ENCODE measurements around the gene CEP152. TPM values are rescaled to one million over a fixed set of nuclear protein-coding genes. Genes with fewer than 3 reads are reported as not detected.

Gene CEP152
- total and polyA plus RNA-seq, 2 experiments from 2014 or later = 14.6 to 30.5 TPM

DNA sequence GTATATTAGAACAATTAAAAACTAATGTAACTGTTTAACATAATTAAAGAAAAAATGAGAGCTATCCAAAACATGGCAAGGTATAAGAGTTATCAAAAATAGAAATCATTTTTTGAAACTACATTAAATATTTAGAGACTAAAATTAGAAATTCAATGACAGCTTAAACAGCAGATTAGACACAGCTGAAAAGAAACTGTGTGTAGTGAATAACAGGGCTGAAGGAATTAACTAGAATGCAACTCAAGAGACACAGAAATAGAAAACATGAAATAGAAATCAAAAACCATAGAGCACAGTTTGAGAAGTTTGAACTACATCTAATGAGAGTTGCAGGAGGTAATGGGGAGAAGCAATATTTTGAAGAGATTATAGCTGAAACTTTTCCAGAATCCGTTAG is 105.5 kb downstream of the CEP152 start (continued):
- TF ChIP-seq, protein P1, sequence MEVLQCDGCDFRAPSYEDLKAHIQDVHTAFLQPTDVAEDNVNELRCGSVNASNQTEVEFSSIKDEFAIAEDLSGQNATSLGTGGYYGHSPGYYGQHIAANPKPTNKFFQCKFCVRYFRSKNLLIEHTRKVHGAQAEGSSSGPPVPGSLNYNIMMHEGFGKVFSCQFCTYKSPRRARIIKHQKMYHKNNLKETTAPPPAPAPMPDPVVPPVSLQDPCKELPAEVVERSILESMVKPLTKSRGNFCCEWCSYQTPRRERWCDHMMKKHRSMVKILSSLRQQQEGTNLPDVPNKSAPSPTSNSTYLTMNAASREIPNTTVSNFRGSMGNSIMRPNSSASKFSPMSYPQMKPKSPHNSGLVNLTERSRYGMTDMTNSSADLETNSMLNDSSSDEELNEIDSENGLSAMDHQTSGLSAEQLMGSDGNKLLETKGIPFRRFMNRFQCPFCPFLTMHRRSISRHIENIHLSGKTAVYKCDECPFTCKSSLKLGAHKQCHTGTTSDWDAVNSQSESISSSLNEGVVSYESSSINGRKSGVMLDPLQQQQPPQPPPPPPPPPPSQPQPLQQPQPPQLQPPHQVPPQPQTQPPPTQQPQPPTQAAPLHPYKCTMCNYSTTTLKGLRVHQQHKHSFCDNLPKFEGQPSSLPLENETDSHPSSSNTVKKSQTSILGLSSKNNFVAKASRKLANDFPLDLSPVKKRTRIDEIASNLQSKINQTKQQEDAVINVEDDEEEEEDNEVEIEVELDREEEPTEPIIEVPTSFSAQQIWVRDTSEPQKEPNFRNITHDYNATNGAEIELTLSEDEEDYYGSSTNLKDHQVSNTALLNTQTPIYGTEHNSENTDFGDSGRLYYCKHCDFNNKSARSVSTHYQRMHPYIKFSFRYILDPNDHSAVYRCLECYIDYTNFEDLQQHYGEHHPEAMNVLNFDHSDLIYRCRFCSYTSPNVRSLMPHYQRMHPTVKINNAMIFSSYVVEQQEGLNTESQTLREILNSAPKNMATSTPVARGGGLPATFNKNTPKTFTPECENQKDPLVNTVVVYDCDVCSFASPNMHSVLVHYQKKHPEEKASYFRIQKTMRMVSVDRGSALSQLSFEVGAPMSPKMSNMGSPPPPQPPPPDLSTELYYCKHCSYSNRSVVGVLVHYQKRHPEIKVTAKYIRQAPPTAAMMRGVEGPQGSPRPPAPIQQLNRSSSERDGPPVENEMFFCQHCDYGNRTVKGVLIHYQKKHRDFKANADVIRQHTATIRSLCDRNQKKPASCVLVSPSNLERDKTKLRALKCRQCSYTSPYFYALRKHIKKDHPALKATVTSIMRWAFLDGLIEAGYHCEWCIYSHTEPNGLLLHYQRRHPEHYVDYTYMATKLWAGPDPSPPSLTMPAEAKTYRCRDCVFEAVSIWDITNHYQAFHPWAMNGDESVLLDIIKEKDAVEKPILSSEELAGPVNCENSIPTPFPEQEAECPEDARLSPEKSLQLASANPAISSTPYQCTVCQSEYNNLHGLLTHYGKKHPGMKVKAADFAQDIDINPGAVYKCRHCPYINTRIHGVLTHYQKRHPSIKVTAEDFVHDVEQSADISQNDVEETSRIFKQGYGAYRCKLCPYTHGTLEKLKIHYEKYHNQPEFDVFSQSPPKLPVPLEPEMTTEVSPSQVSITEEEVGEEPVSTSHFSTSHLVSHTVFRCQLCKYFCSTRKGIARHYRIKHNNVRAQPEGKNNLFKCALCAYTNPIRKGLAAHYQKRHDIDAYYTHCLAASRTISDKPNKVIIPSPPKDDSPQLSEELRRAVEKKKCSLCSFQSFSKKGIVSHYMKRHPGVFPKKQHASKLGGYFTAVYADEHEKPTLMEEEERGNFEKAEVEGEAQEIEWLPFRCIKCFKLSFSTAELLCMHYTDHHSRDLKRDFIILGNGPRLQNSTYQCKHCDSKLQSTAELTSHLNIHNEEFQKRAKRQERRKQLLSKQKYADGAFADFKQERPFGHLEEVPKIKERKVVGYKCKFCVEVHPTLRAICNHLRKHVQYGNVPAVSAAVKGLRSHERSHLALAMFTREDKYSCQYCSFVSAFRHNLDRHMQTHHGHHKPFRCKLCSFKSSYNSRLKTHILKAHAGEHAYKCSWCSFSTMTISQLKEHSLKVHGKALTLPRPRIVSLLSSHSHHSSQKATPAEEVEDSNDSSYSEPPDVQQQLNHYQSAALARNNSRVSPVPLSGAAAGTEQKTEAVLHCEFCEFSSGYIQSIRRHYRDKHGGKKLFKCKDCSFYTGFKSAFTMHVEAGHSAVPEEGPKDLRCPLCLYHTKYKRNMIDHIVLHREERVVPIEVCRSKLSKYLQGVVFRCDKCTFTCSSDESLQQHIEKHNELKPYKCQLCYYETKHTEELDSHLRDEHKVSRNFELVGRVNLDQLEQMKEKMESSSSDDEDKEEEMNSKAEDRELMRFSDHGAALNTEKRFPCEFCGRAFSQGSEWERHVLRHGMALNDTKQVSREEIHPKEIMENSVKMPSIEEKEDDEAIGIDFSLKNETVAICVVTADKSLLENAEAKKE (CRISPR knock-in tag; IDR thresholded peaks at IDR 0.05) = no peak
- no peak for TF ChIP-seq EZH2 (IDR thresholded peaks at IDR 0.05; ENCODE audit: low read depth, unreplicated experiment)
- TF ChIP-seq ZNF114 (CRISPR knock-in tag; IDR thresholded peaks at IDR 0.05) = no peak
- TF ChIP-seq, protein P2, sequence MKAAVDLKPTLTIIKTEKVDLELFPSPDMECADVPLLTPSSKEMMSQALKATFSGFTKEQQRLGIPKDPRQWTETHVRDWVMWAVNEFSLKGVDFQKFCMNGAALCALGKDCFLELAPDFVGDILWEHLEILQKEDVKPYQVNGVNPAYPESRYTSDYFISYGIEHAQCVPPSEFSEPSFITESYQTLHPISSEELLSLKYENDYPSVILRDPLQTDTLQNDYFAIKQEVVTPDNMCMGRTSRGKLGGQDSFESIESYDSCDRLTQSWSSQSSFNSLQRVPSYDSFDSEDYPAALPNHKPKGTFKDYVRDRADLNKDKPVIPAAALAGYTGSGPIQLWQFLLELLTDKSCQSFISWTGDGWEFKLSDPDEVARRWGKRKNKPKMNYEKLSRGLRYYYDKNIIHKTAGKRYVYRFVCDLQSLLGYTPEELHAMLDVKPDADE (IDR thresholded peaks at IDR 0.05) = no peak
- no peak for TF ChIP-seq POLR2AphosphoS5 (IDR thresholded peaks at IDR 0.05; ENCODE audit: low read depth)
- no peak for TF ChIP-seq EZH2phosphoT487 (IDR thresholded peaks at IDR 0.05; ENCODE audit: unreplicated experiment)

DNA sequence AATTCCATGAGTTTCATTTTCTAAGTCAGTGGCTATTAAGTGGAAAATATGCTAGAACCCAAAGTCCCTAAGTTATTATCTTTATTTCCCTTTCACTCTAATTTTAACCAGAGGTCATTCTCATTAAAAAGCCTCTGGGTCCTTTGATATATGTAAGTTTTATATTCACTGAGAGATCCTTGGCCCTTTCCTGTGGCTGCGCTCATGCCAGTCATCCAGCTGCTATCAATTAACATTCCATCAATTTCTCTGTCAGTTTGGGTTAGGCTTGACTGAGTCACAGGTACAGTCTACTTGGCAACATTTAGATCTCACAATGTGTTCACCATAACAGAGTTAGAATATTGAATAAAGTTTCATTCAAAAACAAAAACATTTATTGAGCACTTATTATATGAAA is 107.3 kb downstream of the CEP152 start:
- Histone ChIP-seq H4K20me1 (replicated peaks; ENCODE audit: insufficient read depth) (no peaks in the 10 kb centered on the region), H3K9me2 (ENCODE audit: insufficient read depth) (no peaks in the 10 kb centered on the region), H3K4me3 (no peak overlapping the region), H3K79me2 (replicated peaks; ENCODE audit: insufficient read depth) (no peaks in the 10 kb centered on the region), H3F3A (replicated peaks; ENCODE audit: low read depth) (no peaks in the 10 kb centered on the region), H2AFZ (no peak overlapping the region), H3K4me1 (ENCODE audit: insufficient read depth) (no peaks in the 10 kb centered on the region), H3K36me3 (ENCODE audit: insufficient read depth) (peaks cover 7% of the 10 kb centered on the region; the same call in 1 of the 2 replicates), H3K4me2 (no peak overlapping the region), H3K27ac (ENCODE audit: low read depth) (no peak overlapping the region), H3K27me3 (ENCODE audit: insufficient read depth) (no peaks in the 10 kb centered on the region)
- H3K27me3 Mint-ChIP-seq (ENCODE audit: insufficient read depth, low read depth, poor library complexity) = no peaks in the 10 kb centered on the region
- ATAC-seq (no peak), DNase-seq (ENCODE audit: low spot score) (no peak)
- no peak overlapping the region for H3K27ac Mint-ChIP-seq
- H3K4me1 Mint-ChIP-seq = peaks cover 2% of the 10 kb centered on the region; the same call in 1 of the 3 replicates
- H3K4me3 Mint-ChIP-seq = no peak overlapping the region
- H3K9me3 Mint-ChIP-seq = peaks cover 17% of the 10 kb centered on the region; the same call in 2 of the 3 replicates
- H3K36me3 Mint-ChIP-seq (ENCODE audit: low read depth) = no peaks in the 10 kb centered on the region; the same call in 1 of the 3 replicates
- TF ChIP-seq JUNB (IDR thresholded peaks at IDR 0.05; ENCODE audit: unreplicated experiment) (no peak), ZNF114 (CRISPR knock-in tag; IDR thresholded peaks at IDR 0.05) (no peak), EZH2phosphoT487 (IDR thresholded peaks at IDR 0.05; ENCODE audit: unreplicated experiment) (no peak)
- TF ChIP-seq, protein P3, sequence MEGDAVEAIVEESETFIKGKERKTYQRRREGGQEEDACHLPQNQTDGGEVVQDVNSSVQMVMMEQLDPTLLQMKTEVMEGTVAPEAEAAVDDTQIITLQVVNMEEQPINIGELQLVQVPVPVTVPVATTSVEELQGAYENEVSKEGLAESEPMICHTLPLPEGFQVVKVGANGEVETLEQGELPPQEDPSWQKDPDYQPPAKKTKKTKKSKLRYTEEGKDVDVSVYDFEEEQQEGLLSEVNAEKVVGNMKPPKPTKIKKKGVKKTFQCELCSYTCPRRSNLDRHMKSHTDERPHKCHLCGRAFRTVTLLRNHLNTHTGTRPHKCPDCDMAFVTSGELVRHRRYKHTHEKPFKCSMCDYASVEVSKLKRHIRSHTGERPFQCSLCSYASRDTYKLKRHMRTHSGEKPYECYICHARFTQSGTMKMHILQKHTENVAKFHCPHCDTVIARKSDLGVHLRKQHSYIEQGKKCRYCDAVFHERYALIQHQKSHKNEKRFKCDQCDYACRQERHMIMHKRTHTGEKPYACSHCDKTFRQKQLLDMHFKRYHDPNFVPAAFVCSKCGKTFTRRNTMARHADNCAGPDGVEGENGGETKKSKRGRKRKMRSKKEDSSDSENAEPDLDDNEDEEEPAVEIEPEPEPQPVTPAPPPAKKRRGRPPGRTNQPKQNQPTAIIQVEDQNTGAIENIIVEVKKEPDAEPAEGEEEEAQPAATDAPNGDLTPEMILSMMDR (conservative IDR thresholded peaks at IDR 0.05; ENCODE audit: low read depth in 2 of 2) = no peak

Data from GM23338 (cell line).